PC-3 (cell line): ENCODE measurements around the gene TRAPPC4. TPM values are rescaled to one million over a fixed set of nuclear protein-coding genes. Genes with fewer than 3 reads are reported as not detected.
A peak's percentile ranks its signal among the peaks of the same experiment; 100 is the strongest.

ENCODE experiments used
- ATAC-seq: fragments of 200-7000 bp; cut with Tn5 transposase; 2 replicates; pipeline ENCODE4 v1.9.1; 2020; ENCODE audit warnings: mild to moderate bottlenecking, moderate library complexity
- BruUV-seq: library from RNA; stranded (reverse); fragments of 400-500 nt; replicated peaks from 2 replicates; lab custom pipeline; 2021; lab: Mats Ljungman, UMichigan
- CTCF ChIA-PET: fragments of 300-600 bp; sonication (Branson Sonifier 250); formaldehyde crosslinking; loops from one replicate; lab custom pipeline; 2022; ENCODE audit warnings: antibody characterized with exemption; lab: Charles Lee
- POLR2A ChIA-PET: fragments of 300-600 bp; sonication (Branson Sonifier 250); formaldehyde crosslinking; loops from one replicate; lab custom pipeline; 2022; ENCODE audit warnings: antibody characterized with exemption; ENCODE audit not compliant: unreplicated experiment; lab: Charles Lee
- DNase-seq: peaks from one replicate; pipeline ENCODE4 v3.0.0-alpha.2; 2015
- H2AFZ ChIP-seq: fragments of 300-600 bp; sonication (generic); 2 replicates; pipeline ENCODE4 v1.6.0; 2016; ENCODE audit warnings: antibody characterized with exemption, low read length
- H3F3A ChIP-seq: fragments of 300-600 bp; sonication (generic); one replicate; pipeline ENCODE4 v1.6.0; 2017; ENCODE audit warnings: antibody characterized with exemption, low read length, control low read depth, mild to moderate bottlenecking; ENCODE audit not compliant: unreplicated experiment
- H3K27ac ChIP-seq: fragments of 300-600 bp; sonication (generic); 2 replicates; pipeline ENCODE4 v1.5.1; 2016; ENCODE audit warnings: mild to moderate bottlenecking, low read length
- H3K27me3 ChIP-seq: fragments of 300-600 bp; sonication (generic); 2 replicates; pipeline ENCODE4 v1.6.1; 2016; ENCODE audit warnings: low read length, mixed read lengths
- H3K36me3 ChIP-seq: fragments of 300-600 bp; sonication (generic); 2 replicates; pipeline ENCODE4 v1.6.1; 2016; ENCODE audit warnings: low read depth, mixed run types, low read length, mixed read lengths
- H3K4me1 ChIP-seq: fragments of 300-600 bp; sonication (generic); 2 replicates; pipeline ENCODE4 v1.5.1; 2016; ENCODE audit warnings: low read length; ENCODE audit not compliant: insufficient read depth
- H3K4me2 ChIP-seq: fragments of 300-600 bp; sonication (generic); 2 replicates; pipeline ENCODE4 v1.6.0; 2016; ENCODE audit warnings: low read length
- H3K4me3 ChIP-seq: fragments of 300-600 bp; sonication (generic); 2 replicates; pipeline ENCODE4 v1.5.1; 2016; ENCODE audit warnings: mild to moderate bottlenecking, low read length, mixed read lengths
- H3K79me2 ChIP-seq: fragments of 300-600 bp; sonication (generic); 2 replicates; pipeline ENCODE4 v1.6.1; 2017; ENCODE audit warnings: low read length, mixed read lengths
- H3K9ac ChIP-seq: fragments of 300-600 bp; sonication (generic); 2 replicates; pipeline ENCODE4 v1.6.0; 2016; ENCODE audit warnings: mild to moderate bottlenecking, low read length
- H3K9me2 ChIP-seq: fragments of 300-600 bp; sonication (generic); replicated peaks from 2 replicates; pipeline ENCODE4 v1.6.1; 2016; ENCODE audit warnings: mixed run types, low read length, mixed read lengths
- H3K9me3 ChIP-seq: fragments of 300-600 bp; sonication (generic); 2 replicates; pipeline ENCODE4 v1.6.1; 2016; ENCODE audit warnings: low read length, mixed read lengths
- H4K20me1 ChIP-seq: fragments of 300-600 bp; sonication (generic); 2 replicates; pipeline ENCODE4 v1.6.1; 2016; ENCODE audit warnings: low read length, mixed read lengths
- EZH2 ChIP-seq: fragments of 300-600 bp; sonication (generic); IDR thresholded peaks from one replicate; pipeline ENCODE4 v1.6.1; 2017; ENCODE audit warnings: antibody characterized with exemption, mild to moderate bottlenecking, low read length; ENCODE audit not compliant: unreplicated experiment
- EZH2phosphoT487 ChIP-seq: fragments of 300-600 bp; sonication (generic); IDR thresholded peaks from 2 replicates; pipeline ENCODE4 v1.6.1; 2018; ENCODE audit warnings: mild to moderate bottlenecking, antibody characterized with exemption, low read length, borderline replicate concordance
- intact Hi-C: fragments of 100-400 bp; cut with micrococcal nuclease; formaldehyde crosslinking; loops from 2 replicates; pipeline ENCODE4 v1.9.0; 2023
- total RNA-seq: library from RNA; depleted of rRNA; stranded (reverse); fragments of >200 nt; gene quantifications from 2 replicates; pipeline ENCODE4 v1.2.3, GENCODE V29; 2014
- TF ChIP-seq, protein P1 (sequence below): fragments of 300-600 bp; sonication (generic); conservative IDR thresholded peaks from 2 replicates; pipeline ENCODE4 v1.5.1; 2017; ENCODE audit warnings: antibody characterized with exemption, low read depth, mild to moderate bottlenecking, low read length

TRAPPC4 gene
- total RNA-seq, 1 experiment from 2014 or later: 129 TPM

DNA sequence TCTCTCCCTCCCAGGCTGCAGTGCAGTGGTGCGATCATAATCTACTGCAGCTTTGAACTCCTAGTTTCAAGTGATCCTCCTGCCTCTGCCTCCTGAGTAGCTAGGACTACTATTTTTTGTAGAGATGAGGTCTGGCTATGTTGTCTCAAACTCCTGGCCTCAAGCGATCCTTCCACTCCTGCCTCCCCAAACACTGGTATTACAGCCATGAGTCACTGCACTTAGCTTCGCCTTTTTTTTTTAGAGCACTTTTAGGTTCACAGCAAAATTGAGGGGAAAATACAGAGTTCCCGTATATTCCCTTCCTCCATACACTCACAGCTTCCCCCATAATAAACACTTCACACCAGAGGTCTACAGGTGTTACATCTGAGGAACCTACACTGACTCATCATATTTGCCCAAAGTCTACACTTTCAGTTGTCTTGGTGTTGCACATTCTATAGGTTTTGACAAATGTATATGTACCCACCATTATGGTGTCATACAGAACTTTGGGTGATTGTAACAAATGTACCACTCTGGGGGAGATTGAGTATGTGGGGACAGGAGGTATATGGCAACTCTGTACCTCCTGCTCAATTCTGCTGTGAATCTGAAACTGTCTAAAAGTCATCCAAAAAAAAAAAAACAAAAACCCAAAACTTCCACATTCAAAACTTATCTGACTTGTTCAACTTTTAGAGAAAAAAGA lies 23.4 kb downstream of the TRAPPC4 start:
- CTCF ChIA-PET: interaction anchor here (0.5 kb wide), 1 partner anchor 164 kb away, joined by 3 read pairs; the partner anchor contains the start of gene CBL
- peak; percentile 32 for DNase-seq

DNA sequence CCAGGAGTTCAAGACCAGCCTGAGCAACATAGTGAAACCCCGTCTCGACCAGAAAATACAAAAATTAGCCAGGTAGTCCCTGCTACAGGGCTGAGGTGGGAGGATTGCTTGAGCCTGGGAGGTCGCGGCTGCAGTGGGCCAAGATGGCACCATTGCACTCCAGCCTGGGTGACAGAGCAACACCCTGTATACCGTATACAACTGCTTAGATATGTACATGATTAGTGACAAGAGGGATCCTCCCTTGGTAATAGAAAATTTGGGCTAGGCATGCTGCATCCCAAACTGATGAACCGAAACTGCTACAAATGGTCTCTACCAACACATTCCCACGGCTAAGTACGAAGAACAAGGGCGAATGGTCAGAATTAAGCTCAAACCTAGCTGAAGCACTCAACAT lies 24.4 kb downstream of the TRAPPC4 start:
- BruUV-seq: no TSS peak
- no peaks in the 10 kb centered on the region for H3K9me3 ChIP-seq
- H3K9ac ChIP-seq: no peak overlapping the region
- ATAC-seq (no peak), DNase-seq (no peak)
- H3K4me1 ChIP-seq: no peaks in the 10 kb centered on the region
- H3F3A ChIP-seq: no peaks in the 10 kb centered on the region
- no peak overlapping the region for H2AFZ ChIP-seq
- no peaks in the 10 kb centered on the region for H3K27me3 ChIP-seq
- H3K4me3 ChIP-seq: no peak overlapping the region
- TF ChIP-seq EZH2phosphoT487 (no peak), EZH2 (no peak)
- TF ChIP-seq, protein P1, sequence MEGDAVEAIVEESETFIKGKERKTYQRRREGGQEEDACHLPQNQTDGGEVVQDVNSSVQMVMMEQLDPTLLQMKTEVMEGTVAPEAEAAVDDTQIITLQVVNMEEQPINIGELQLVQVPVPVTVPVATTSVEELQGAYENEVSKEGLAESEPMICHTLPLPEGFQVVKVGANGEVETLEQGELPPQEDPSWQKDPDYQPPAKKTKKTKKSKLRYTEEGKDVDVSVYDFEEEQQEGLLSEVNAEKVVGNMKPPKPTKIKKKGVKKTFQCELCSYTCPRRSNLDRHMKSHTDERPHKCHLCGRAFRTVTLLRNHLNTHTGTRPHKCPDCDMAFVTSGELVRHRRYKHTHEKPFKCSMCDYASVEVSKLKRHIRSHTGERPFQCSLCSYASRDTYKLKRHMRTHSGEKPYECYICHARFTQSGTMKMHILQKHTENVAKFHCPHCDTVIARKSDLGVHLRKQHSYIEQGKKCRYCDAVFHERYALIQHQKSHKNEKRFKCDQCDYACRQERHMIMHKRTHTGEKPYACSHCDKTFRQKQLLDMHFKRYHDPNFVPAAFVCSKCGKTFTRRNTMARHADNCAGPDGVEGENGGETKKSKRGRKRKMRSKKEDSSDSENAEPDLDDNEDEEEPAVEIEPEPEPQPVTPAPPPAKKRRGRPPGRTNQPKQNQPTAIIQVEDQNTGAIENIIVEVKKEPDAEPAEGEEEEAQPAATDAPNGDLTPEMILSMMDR: no peak
- intact Hi-C loops: no loop called here
- H3K4me2 ChIP-seq: no peak overlapping the region
- no peaks in the 10 kb centered on the region for H4K20me1 ChIP-seq
- H3K9me2 ChIP-seq: no peaks in the 10 kb centered on the region
- no peak overlapping the region for H3K27ac ChIP-seq
- no peaks in the 10 kb centered on the region for H3K79me2 ChIP-seq
- ChIA-PET CTCF (no interaction called here), POLR2A (interaction anchor here (0.6 kb wide), 1 partner anchor 82 kb away, joined by 4 read pairs; no protein-coding TSS in a partner anchor)
- peaks cover 20% of the 10 kb centered on the region for H3K36me3 ChIP-seq

More for the DNA sequence above, 23.4 kb downstream of the TRAPPC4 start:
- intact Hi-C loops: no loop called here
- Histone ChIP-seq H3F3A (no peaks in the 10 kb centered on the region), H3K4me3 (no peak overlapping the region), H3K4me1 (no peaks in the 10 kb centered on the region), H3K27ac (no peak overlapping the region), H3K9me2 (no peaks in the 10 kb centered on the region), H3K36me3 (peaks cover 12% of the 10 kb centered on the region), H2AFZ (no peak overlapping the region), H3K4me2 (no peak overlapping the region), H3K9me3 (no peaks in the 10 kb centered on the region), H3K27me3 (no peaks in the 10 kb centered on the region), H3K79me2 (no peaks in the 10 kb centered on the region), H3K9ac (no peak overlapping the region), H4K20me1 (no peaks in the 10 kb centered on the region)
- POLR2A ChIA-PET: interaction anchor here (0.5 to 0.6 kb wide), 2 partner anchors 14 to 27 kb away, joined by 3 read pairs; no protein-coding TSS in a partner anchor
- no TSS peak for BruUV-seq
- no peak for TF ChIP-seq EZH2phosphoT487
- peak; percentile 47 for ATAC-seq

DNA sequence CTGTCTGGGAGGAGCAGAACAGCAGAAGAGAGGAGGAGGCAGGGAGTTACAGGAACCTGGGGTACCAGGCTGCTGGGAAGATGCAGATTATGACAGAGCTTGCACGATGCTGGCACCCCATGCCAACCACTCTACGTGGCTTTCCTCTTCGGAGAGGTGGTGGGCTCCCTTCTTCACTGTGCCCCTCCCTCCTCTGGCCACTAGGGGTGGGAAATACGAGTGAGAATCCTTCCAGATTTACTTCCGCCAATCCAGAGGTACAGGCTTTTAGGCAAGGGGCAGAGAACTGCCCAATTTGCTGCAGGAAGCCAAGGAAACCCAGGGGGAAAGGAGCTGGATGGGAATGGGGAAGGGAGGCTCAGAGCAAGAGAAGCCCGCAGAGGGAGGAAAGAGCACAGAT lies 26.1 kb downstream of the TRAPPC4 start:
- intact Hi-C loops: no loop called here
- POLR2A ChIA-PET: interaction anchor here (0.6 kb wide), 1 partner anchor 58 kb away, joined by 3 read pairs; no protein-coding TSS in a partner anchor
- no peaks in the 10 kb centered on the region for H4K20me1 ChIP-seq
- H3F3A ChIP-seq: no peaks in the 10 kb centered on the region
- H3K27me3 ChIP-seq: no peaks in the 10 kb centered on the region
- H3K4me2 ChIP-seq: no peak overlapping the region
- H2AFZ ChIP-seq: no peak overlapping the region
- H3K79me2 ChIP-seq: no peaks in the 10 kb centered on the region
- no peak overlapping the region for H3K27ac ChIP-seq
- H3K9me3 ChIP-seq: no peaks in the 10 kb centered on the region
- H3K36me3 ChIP-seq: peaks cover 38% of the 10 kb centered on the region
- no peak for DNase-seq
- no peaks in the 10 kb centered on the region for H3K9me2 ChIP-seq
- TF ChIP-seq EZH2 (no peak), EZH2phosphoT487 (no peak)
- TF ChIP-seq, protein P1: no peak; the same call in 1 of the 2 replicates
- CTCF ChIA-PET: no interaction called here
- BruUV-seq: no TSS peak
- ATAC-seq: no peak
- no peaks in the 10 kb centered on the region for H3K4me1 ChIP-seq
- no peak overlapping the region for H3K9ac ChIP-seq
- H3K4me3 ChIP-seq: no peak overlapping the region
